Adrenal gland (tissue), 12 donors: ENCODE measurements around the gene MMP15. TPM values are rescaled to one million over a fixed set of nuclear protein-coding genes. Genes with fewer than 3 reads are reported as not detected.
"Not testable (repeated sequence)": the region's sequence is repeated elsewhere in the genome, so short reads cannot be mapped to it uniquely, and the experiment has no call there.

ENCODE experiments used
- DNase-seq, 7 donors: peaks; one replicate each; pipeline ENCODE4 v3.0.0-alpha.2; 2019 to 2020
- H3K27ac ChIP-seq, 5 donors: fragments of 200-600 bp; sonication (generic) in 4 of 5; 1 replicate in 3 of 5; 2 replicates in 2 of 5; pipeline versions ENCODE4 v1.5.1 to v1.8.0; 2016 to 2020; ENCODE audit warnings: mild to moderate bottlenecking in 1 of 5
- H3K27me3 ChIP-seq: fragments of 200-600 bp; 2 replicates; pipeline ENCODE4 v1.8.0; 2021
- H3K36me3 ChIP-seq, 2 donors: fragments of 200-600 bp; replicated peaks in 1 of 2; 1 replicate in 1 of 2; 2 replicates in 1 of 2; pipeline versions ENCODE4 v1.5.1 to v1.8.0; 2018 to 2022
- H3K4me1 ChIP-seq, 2 donors: fragments of 200-600 bp; replicated peaks in 1 of 2; 1 replicate in 1 of 2; 2 replicates in 1 of 2; pipeline versions ENCODE4 v1.5.1 to v1.8.0; 2018 to 2021
- H3K4me3 ChIP-seq, 4 donors: fragments of 200-600 bp; sonication (generic) in 3 of 4; one replicate each; pipeline ENCODE4 v1.5.1; 2016 to 2018
- H3K9me3 ChIP-seq, 3 donors: fragments of 200-600 bp; sonication (generic) in 1 of 3; replicated peaks in 1 of 3; 1 replicate in 2 of 3; 2 replicates in 1 of 3; pipeline versions ENCODE4 v1.5.1 to v1.8.0; 2016 to 2021
- POLR2A ChIP-seq, 2 donors: fragments of 450-650 bp; IDR thresholded peaks; one replicate each; pipeline ENCODE4 v1.6.1; 2017; ENCODE audit warnings: antibody characterized with exemption in 2 of 2, mild to moderate bottlenecking in 2 of 2, moderate library complexity in 1 of 2
- WGBS, 4 donors: extraction: QIAGEN DNeasy Blood & Tissue Kit in 2 of 4; methylation state at CpG; one replicate each; pipeline versions ENCODE4 v1.1.5 to v1.1.7; 2013 to 2017; 5-methylcytosine and 5-hydroxymethylcytosine counted together
- intact Hi-C, 2 donors: fragments of 100-400 bp; cut with DNase I; formaldehyde crosslinking; loops; one replicate each; pipeline versions ENCODE4 v1.14.1 to v1.15.0; 2022 to 2023
- polyA plus RNA-seq, 3 donors: library from polyadenylated mRNA; stranded (reverse); fragments of 200-250 nt in 2 of 3; fragments of 350-450 nt in 1 of 3; fragmentation: Illumina TruSeq in 1 of 3; extraction: RNeasy Lipid Tissue Mini Kit (QIAGEN cat#74804) in 1 of 3; gene quantifications; one replicate each; pipeline ENCODE4 v1.2.3, GENCODE V29; 2013 to 2014
- total RNA-seq, 9 donors: library from RNA; depleted of rRNA in 4 of 9; stranded (reverse); fragments of >200 nt in 4 of 9; fragments of 120-200 nt in 1 of 9; fragmentation: NEBNext Ultra II Directional in 1 of 9; extraction: Animal tissue kit (Norgen Biotek cat#: 25700) in 1 of 9; gene quantifications; one replicate each; pipeline versions ENCODE4 v1.1.0 to v1.2.4, GENCODE V29; 2013 to 2023
- TF ChIP-seq, protein P1 (sequence below), 6 experiments: fragments of 450-650 bp in 4 of 6; fragments of 200-600 bp in 2 of 6; sonication (generic) in 1 of 6; IDR thresholded peaks; 1 replicate in 5 of 6; 2 replicates in 1 of 6; pipeline versions ENCODE4 v1.5.1 to v1.8.0; 2016 to 2021; ENCODE audit warnings: antibody characterized with exemption in 6 of 6, mild to moderate bottlenecking in 2 of 6, moderate library complexity in 1 of 6
- donor health status: healthy with polysubstance abuse.
- donor health status: Bipolar disorder and iron deficiency.
- donor health status: DM: yes; HTN: yes; CAD: no.
- donor health status: DM: no; HTN: no; CAD: no.
- donor health status: DM: no; HTN: no; CAD: no.
- donor health status: DM: yes; HTN: yes; CAD: no.

MMP15 gene
- total and polyA plus RNA-seq, 12 donors = 2.5 to 11.4 (median 7.2) TPM

DNA sequence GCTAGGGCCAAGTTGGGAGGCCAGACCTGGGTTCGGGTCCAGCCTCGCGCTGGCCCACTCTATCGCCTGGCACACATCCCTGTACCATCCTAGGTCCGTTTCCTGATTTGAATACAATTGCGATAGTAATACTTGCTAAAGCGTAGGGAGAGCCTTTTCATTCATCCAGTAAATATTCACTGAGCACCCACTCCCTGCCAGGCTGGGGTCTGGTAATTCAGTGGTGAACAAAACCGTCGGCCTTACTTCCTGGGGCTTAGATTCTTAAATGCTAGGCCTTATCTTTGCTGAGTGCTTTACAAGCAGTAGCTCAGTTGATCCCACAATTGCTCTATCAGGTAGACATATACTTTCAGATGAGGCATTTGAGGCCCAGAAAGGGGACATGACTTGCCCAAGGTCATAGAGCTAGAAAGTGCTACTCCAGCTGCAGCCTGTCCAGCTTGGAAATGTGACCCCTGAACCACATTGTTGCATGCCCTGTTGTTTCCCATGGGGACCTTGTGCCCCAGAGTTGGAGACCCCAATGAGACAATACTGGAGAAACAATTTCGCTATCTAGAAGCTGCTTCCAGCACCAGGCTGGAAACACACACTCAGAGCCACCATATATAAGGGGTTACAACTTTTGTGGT is 23.7 kb upstream of the MMP15 start:
- Histone ChIP-seq H3K9me3 (no peaks in the 10 kb centered on the region), H3K27ac (peak overlapping the region in 3 of 5 donors; percentile 83 to 92 (median 89)), H3K4me1 (peaks cover 19 to 37% of the 10 kb centered on the region in 2 donors), H3K36me3 (peaks cover 0 to 20% of the 10 kb centered on the region in 2 donors), H3K27me3 (no peaks in the 10 kb centered on the region), H3K4me3 (peak overlapping the region in 2 of 4 donors; percentile 42 to 98)
- intact Hi-C loops = loop anchor here in 1 of 2 donors (2.0 kb wide), 1 partner anchor 103 kb away; no protein-coding TSS in a partner anchor
- no peak for TF ChIP-seq POLR2A (IDR thresholded peaks at IDR 0.05)
- TF ChIP-seq, protein P1, sequence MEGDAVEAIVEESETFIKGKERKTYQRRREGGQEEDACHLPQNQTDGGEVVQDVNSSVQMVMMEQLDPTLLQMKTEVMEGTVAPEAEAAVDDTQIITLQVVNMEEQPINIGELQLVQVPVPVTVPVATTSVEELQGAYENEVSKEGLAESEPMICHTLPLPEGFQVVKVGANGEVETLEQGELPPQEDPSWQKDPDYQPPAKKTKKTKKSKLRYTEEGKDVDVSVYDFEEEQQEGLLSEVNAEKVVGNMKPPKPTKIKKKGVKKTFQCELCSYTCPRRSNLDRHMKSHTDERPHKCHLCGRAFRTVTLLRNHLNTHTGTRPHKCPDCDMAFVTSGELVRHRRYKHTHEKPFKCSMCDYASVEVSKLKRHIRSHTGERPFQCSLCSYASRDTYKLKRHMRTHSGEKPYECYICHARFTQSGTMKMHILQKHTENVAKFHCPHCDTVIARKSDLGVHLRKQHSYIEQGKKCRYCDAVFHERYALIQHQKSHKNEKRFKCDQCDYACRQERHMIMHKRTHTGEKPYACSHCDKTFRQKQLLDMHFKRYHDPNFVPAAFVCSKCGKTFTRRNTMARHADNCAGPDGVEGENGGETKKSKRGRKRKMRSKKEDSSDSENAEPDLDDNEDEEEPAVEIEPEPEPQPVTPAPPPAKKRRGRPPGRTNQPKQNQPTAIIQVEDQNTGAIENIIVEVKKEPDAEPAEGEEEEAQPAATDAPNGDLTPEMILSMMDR (IDR thresholded peaks at IDR 0.05) = no peak
- DNase-seq = no peak
- WGBS, 4 donors = 21 to 46% (median 32%) methylated on average over 7 to 10 of the region's 10 CpGs

DNA sequence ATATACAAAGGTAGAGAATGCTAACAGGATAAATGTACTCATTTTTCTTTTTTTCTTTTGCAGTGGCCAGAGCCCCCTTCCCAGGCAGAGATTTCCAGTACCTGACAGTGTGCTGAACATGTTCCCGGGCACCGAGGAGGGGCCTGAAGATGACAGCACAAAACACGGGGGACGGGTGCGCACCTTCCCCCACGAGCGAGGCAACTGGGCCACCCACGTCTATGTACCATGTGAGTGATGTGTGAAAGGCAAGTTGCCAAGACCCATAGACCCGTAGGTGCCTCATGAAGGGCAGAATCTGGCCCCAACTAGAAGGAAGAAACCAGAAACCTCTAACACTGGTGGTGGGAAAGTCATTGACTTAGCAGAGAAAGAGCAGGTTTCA is 23.1 kb upstream of the MMP15 start:
- Histone ChIP-seq H3K9me3 (no peaks in the 10 kb centered on the region), H3K4me3 (no peak overlapping the region), H3K27me3 (no peaks in the 10 kb centered on the region), H3K36me3 (peaks cover 0 to 15% of the 10 kb centered on the region in 2 donors), H3K27ac (no peak overlapping the region), H3K4me1 (peaks cover 19 to 37% of the 10 kb centered on the region in 2 donors)
- intact Hi-C loops = no loop called here
- no peak for DNase-seq
- no peak for TF ChIP-seq POLR2A (IDR thresholded peaks at IDR 0.05)
- TF ChIP-seq, protein P1 (IDR thresholded peaks at IDR 0.05) = no peak
- WGBS, 4 donors = 84 to 92% (median 84%) methylated on average over 9 of the region's 9 CpGs

DNA sequence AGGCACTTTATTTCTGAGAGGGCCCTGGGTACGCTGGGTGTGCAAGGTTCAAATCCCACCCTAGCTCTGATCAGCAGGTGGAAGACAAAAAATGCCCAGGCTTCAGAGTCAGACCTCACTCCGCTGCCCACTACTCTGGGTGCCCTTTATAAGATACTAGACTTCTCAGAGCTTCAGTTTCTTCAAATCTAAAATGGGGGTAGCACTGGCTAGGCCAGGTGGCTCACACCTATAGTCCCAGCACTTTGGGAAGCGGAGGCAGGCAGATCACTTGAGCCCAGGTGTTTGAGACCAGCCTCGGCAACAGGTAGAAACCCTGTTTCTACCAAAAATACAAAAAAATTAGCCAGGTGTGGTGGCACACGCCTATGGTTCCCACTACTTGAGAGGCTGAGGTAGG is 22.6 kb upstream of the MMP15 start:
- Histone ChIP-seq H3K27me3 (no peaks in the 10 kb centered on the region), H3K36me3 (peaks cover 0 to 10% of the 10 kb centered on the region in 2 donors), H3K27ac (no peak overlapping the region), H3K4me3 (no peak overlapping the region), H3K9me3 (no peaks in the 10 kb centered on the region), H3K4me1 (peaks cover 19 to 37% of the 10 kb centered on the region in 2 donors)
- WGBS, 4 donors = 89 to 97% (median 94%) methylated on average over 5 of the region's 5 CpGs
- TF ChIP-seq, protein P1 (IDR thresholded peaks at IDR 0.05) = no peak
- TF ChIP-seq POLR2A (IDR thresholded peaks at IDR 0.05) = no peak
- intact Hi-C loops = no loop called here
- no peak for DNase-seq

DNA sequence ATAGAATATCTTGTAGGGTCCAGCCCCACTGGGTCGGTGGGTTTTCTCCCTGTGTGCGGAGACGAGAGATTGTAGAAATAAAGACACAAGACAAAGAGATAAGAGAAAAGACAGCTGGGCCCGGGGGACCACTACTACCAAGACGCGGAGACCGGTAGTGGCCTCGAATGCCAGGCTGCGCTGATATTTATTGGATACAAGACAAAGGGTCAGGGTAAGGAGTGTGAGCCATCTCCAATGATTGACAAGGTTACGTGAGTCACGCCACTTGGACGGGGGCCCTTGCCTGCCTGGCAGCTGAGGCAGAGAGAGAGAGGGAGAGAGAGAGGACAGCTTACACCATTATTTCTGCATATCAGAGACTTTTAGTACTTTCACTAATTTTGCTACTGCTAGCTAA is 20.8 kb upstream of the MMP15 start:
- H3K36me3 ChIP-seq, H3K9me3 ChIP-seq, intact Hi-C loops, H3K4me3 ChIP-seq, H3K27me3 ChIP-seq: not testable (repeated sequence)
- DNase-seq = peak; percentile 80 to 93 (median 89)
- Histone ChIP-seq H3K4me1 (peaks cover 11 to 25% of the 10 kb centered on the region in 2 donors), H3K27ac (peak overlapping the region in 4 of 5 donors; percentile 71 to 83 (median 78))
- 38 to 55% (median 42%) methylated on average over 12 of the region's 12 CpGs for WGBS, 4 donors
